NCI-H1694 treated with DMSO at 0.1 percent for 48 hours (cell line): ENCODE data around the gene CACNA2D2.

Source experiments
- DNase-seq: peaks from one replicate; lab custom pipeline; 2025; lab: John Stamatoyannopoulos, UW

CACNA2D2 gene

GRCh38 chr3:50345586-50346234, 157.7 kb downstream of the CACNA2D2 start, which contains the start of gene ZMYND10:
ZMYND10 (minus strand) TSS chr3:50345732; CDS start chr3:50345579, 153 bp downstream.
- no peak for DNase-seq

GRCh38 chr3:50345008-50345407, 158.4 kb downstream of the CACNA2D2 start:
- no peak for DNase-seq

- no peak for DNase-seq
Measured at GRCh38 chr3:50342813-50343633, 160.4 kb downstream of the CACNA2D2 start.

- DNase-seq: no peak
Measured at GRCh38 chr3:50341996-50342650, 161.3 kb downstream of the CACNA2D2 start.

- DNase-seq: no peak
Measured at GRCh38 chr3:50341537-50341936, 161.9 kb downstream of the CACNA2D2 start.

- DNase-seq: no peak
Measured at GRCh38 chr3:50340448-50341329, 162.7 kb downstream of the CACNA2D2 start, which contains the start of gene RASSF1. RASSF1 (minus strand) TSS chr3:50340836; CDS start chr3:50340805, 31 bp downstream.

- DNase-seq: no peak
Measured at GRCh38 chr3:50340147-50340447, 163.3 kb downstream of the CACNA2D2 start.

- no peak for DNase-seq
Measured at GRCh38 chr3:50339485-50340146, 163.8 kb downstream of the CACNA2D2 start.

GRCh38 chr3:50338965-50339364, 164.5 kb downstream of the CACNA2D2 start:
- DNase-seq: no peak

- DNase-seq: peak; percentile 75
Measured at GRCh38 chr3:50337175-50337861, 166.1 kb downstream of the CACNA2D2 start.

- no peak for DNase-seq
Measured at GRCh38 chr3:50336452-50337174, 166.8 kb downstream of the CACNA2D2 start.

- no peak for DNase-seq
Measured at GRCh38 chr3:50334339-50335075, 168.9 kb downstream of the CACNA2D2 start.

GRCh38 chr3:50333744-50334328, 169.6 kb downstream of the CACNA2D2 start:
- no peak for DNase-seq

- no peak for DNase-seq
Measured at GRCh38 chr3:50331364-50331907, 172.0 kb downstream of the CACNA2D2 start.

- DNase-seq: no peak
Measured at GRCh38 chr3:50330330-50330729, 173.1 kb downstream of the CACNA2D2 start.

GRCh38 chr3:50327943-50328691, 175.3 kb downstream of the CACNA2D2 start, which contains the start of gene TUSC2:
TUSC2 (minus strand) TSS chr3:50328223; CDS start chr3:50328099, 124 bp downstream.
- peak; percentile 61 for DNase-seq

GRCh38 chr3:50327129-50327528, 176.3 kb downstream of the CACNA2D2 start:
- no peak for DNase-seq

- no peak for DNase-seq
Measured at GRCh38 chr3:50326182-50326541, 177.3 kb downstream of the CACNA2D2 start.
